Smooth muscle cell (in vitro differentiated cells): Measurements from ENCODE around the gene ZDHHC13. TPM values are rescaled to one million over a fixed set of nuclear protein-coding genes. Genes with fewer than 3 reads are reported as not detected.

ENCODE experiments used
- DNase-seq: peaks from one replicate; lab custom pipeline; 2025; ENCODE audit not compliant: unreplicated experiment; lab: John Stamatoyannopoulos, UW
- H2AFZ ChIP-seq: fragments of 200-600 bp; sonication (generic); 2 replicates; pipeline ENCODE4 v1.6.0; 2016; ENCODE audit warnings: antibody characterized with exemption, low read depth, mild to moderate bottlenecking
- H3F3A ChIP-seq: fragments of 200-600 bp; sonication (generic); 2 replicates; pipeline ENCODE4 v1.6.0; 2017; ENCODE audit warnings: antibody characterized with exemption, low read depth
- H3K27ac ChIP-seq: fragments of 200-600 bp; sonication (generic); 2 replicates; pipeline ENCODE4 v1.5.1; 2016; ENCODE audit warnings: low read depth, mild to moderate bottlenecking
- H3K27me3 ChIP-seq: fragments of 200-600 bp; sonication (generic); 2 replicates; pipeline ENCODE4 v1.6.1; 2016; ENCODE audit warnings: low read depth, mild to moderate bottlenecking
- H3K36me3 ChIP-seq: fragments of 200-600 bp; sonication (generic); 2 replicates; pipeline ENCODE4 v1.5.1; 2016; ENCODE audit warnings: low read depth
- H3K4me1 ChIP-seq: fragments of 200-600 bp; sonication (generic); 2 replicates; pipeline ENCODE4 v1.5.1; 2016; ENCODE audit warnings: low read depth
- H3K4me2 ChIP-seq: fragments of 200-600 bp; sonication (generic); 2 replicates; pipeline ENCODE4 v1.6.0; 2016; ENCODE audit warnings: mild to moderate bottlenecking
- H3K4me3 ChIP-seq: fragments of 200-600 bp; sonication (generic); 2 replicates; pipeline ENCODE4 v1.5.1; 2016; ENCODE audit warnings: mild to moderate bottlenecking
- H3K79me2 ChIP-seq: fragments of 200-600 bp; sonication (generic); 2 replicates; pipeline ENCODE4 v1.6.0; 2016; ENCODE audit warnings: low read depth, mild to moderate bottlenecking
- H3K9ac ChIP-seq: fragments of 200-600 bp; sonication (generic); 2 replicates; pipeline ENCODE4 v1.6.0; 2016; ENCODE audit warnings: low read depth
- H3K9me3 ChIP-seq: fragments of 200-600 bp; sonication (generic); replicated peaks from 2 replicates; pipeline ENCODE4 v1.5.1; 2016; ENCODE audit warnings: low read depth
- H4K20me1 ChIP-seq: fragments of 200-600 bp; sonication (generic); 2 replicates; pipeline ENCODE4 v1.6.0; 2016; ENCODE audit warnings: low read depth
- CTCF ChIP-seq: fragments of 200-600 bp; sonication (generic); IDR thresholded peaks from 2 replicates; pipeline ENCODE4 v1.5.1; 2017; ENCODE audit warnings: borderline replicate concordance, mild to moderate bottlenecking, antibody characterized with exemption; ENCODE audit not compliant: insufficient read depth, poor library complexity, severe bottlenecking
- WGBS: methylation state at CpG from one replicate; pipeline ENCODE4 v1.1.7; 2016; ENCODE audit warnings: low lambda C conversion rate; 5-methylcytosine and 5-hydroxymethylcytosine counted together
- polyA plus RNA-seq: library from polyadenylated mRNA; unstranded; fragments of >200 nt; fragmentation: Nextera tagmentation; extraction: Ambion mirVana; gene quantifications from 2 replicates; pipeline ENCODE4 v1.2.1, GENCODE V29; 2016
- total RNA-seq: library from RNA; depleted of rRNA; stranded (reverse); fragments of >200 nt; gene quantifications from 2 replicates; pipeline ENCODE4 v1.2.3, GENCODE V29; 2014

The ZDHHC13 gene
- total and polyA plus RNA-seq, 2 experiments from 2014 or later: 12.8 to 17.3 TPM

DNA sequence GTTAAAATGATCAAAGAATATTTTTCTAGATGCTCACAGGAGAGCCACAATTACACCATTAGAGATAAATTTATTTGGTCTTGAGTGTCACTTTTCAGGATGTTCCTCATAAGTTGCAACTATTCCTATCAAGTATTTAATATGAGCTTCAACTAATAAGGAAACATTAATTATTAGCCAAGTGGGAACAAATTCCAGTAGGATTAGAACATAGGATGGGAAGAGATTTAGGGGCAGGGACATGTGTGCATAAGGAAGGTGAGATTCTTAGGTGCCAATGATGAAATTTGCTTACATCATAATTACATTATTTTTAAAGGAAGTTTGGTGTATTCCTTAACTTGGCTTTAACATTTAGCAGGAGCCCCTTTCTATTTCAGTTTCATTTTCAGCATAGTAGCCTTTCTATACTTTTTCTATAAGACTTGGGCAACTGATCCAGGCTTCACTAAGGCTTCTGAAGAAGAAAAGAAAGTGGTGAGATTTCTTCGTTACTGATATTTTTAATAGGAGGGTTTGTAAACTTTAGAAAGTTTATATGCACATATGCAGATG is 46.1 kb downstream of the ZDHHC13 start:
- no peak for TF ChIP-seq CTCF
- Histone ChIP-seq H3K4me1 (no peaks in the 10 kb centered on the region), H3K4me3 (no peak overlapping the region), H4K20me1 (no peaks in the 10 kb centered on the region), H3K27ac (no peak overlapping the region), H3K9ac (no peak overlapping the region), H3K36me3 (peaks cover 6% of the 10 kb centered on the region), H2AFZ (no peak overlapping the region), H3K79me2 (no peaks in the 10 kb centered on the region), H3K9me3 (no peaks in the 10 kb centered on the region), H3K27me3 (no peaks in the 10 kb centered on the region), H3F3A (no peaks in the 10 kb centered on the region), H3K4me2 (no peak overlapping the region)
- DNase-seq: no peak
- WGBS: 96% methylated on average over 1 of the region's 1 CpG

GRCh38 chr11:19163617-19164016 is 46.6 kb downstream of the ZDHHC13 start:
- Histone ChIP-seq H2AFZ (no peak overlapping the region), H3K36me3 (peaks cover 11% of the 10 kb centered on the region), H3K79me2 (no peaks in the 10 kb centered on the region), H3F3A (no peaks in the 10 kb centered on the region), H3K27me3 (no peaks in the 10 kb centered on the region), H3K27ac (no peak overlapping the region), H3K9me3 (no peaks in the 10 kb centered on the region), H3K4me1 (no peaks in the 10 kb centered on the region), H4K20me1 (no peaks in the 10 kb centered on the region), H3K4me2 (no peak overlapping the region), H3K4me3 (no peak overlapping the region), H3K9ac (no peak overlapping the region)
- 83% methylated on average over 1 of the region's 1 CpG for WGBS
- DNase-seq: no peak
- TF ChIP-seq CTCF: no peak

DNA sequence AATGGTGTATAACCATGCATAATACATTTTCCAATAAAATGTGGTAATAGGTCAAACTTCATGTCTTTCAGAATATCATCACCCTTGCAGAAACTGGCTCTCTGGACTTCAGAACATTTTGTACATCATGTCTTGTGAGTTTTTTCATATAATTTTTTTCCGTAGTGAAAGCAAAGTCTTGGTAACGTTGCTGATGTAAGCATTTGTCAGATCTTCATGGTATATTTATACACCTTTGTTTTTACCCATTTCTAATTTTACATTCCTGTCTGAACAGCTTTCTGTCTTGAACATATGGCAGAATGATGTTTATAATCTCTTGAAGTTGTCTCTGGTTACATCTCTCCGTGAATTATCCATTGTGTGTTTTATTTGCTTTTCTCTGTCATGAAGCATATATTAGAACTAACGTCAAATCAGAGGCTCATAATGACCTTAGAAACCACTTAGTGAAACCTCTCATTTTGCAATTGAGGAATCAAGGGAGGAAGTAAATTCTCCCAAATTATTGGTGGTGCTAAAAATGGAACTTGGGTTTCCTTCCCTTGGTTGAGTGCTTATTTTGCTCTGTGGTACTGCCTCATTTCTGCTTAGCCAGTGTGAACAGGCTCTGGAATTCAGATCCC is 47.4 kb downstream of the ZDHHC13 start:
- Histone ChIP-seq H3K9ac (no peak overlapping the region), H3K27ac (no peak overlapping the region)

More for the DNA sequence above, 47.4 kb downstream of the ZDHHC13 start:
- Histone ChIP-seq H3K79me2 (no peaks in the 10 kb centered on the region), H2AFZ (no peak overlapping the region), H3K9me3 (no peaks in the 10 kb centered on the region), H4K20me1 (no peaks in the 10 kb centered on the region), H3K4me3 (no peak overlapping the region), H3K36me3 (peaks cover 12% of the 10 kb centered on the region), H3F3A (no peaks in the 10 kb centered on the region), H3K4me2 (no peak overlapping the region), H3K4me1 (no peaks in the 10 kb centered on the region), H3K27me3 (no peaks in the 10 kb centered on the region)
- no peak for TF ChIP-seq CTCF
- DNase-seq: no peak
- 93% methylated on average over 4 of the region's 4 CpGs for WGBS
